ENCODE data around the gene SMNDC1.

SMNDC1 gene

GRCh38 chr10:110304780-110305421 lies at the start of gene SMNDC1:
TSS of gene SMNDC1 (minus strand) at chr10:110304920. CDS start at chr10:110303587, 1,333 bp downstream.
- H3K4me2 ChIP-seq = peak within 1 kb of the TSS; percentile 91
- peaks cover 42% of the 10 kb centered on the region for H3K4me1 ChIP-seq
- peaks cover 34% of the 10 kb centered on the region for H3K36me3 ChIP-seq
- no peaks in the 10 kb centered on the region for H3K27me3 ChIP-seq
- peak within 1 kb of the TSS; percentile 92 for H3K4me3 ChIP-seq
- H3K27ac ChIP-seq = peak within 1 kb of the TSS; percentile 96
- no peak for TF ChIP-seq Cebpa-rat (IDR thresholded peaks at IDR 0.05)
- H3K9ac ChIP-seq = peak within 1 kb of the TSS; percentile 98
- H3K9me3 ChIP-seq = no peaks in the 10 kb centered on the region
- peaks cover 46% of the 10 kb centered on the region for H4K20me1 ChIP-seq

DNA sequence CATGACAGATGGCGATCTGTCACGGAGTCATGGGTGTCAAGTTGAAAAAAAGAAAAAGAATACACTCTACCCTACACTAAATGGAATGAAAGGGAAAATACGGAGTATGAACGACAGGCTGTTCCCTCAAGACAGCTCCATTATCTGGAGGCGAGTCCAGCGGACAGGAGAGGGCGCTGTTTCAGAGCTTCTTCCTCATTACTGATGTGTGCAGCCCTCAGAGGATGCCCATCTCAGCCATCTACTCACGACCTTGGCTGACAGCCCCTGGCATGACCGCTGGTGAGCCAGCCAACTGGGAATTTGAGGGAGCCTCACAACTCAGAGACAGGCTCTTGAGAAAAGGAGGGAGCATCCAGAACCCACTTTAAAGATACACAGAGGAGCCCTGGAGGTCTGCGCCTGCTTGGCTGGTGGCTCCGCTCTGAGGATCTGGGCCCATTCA lies 49.6 kb upstream of the SMNDC1 start:
- no peak overlapping the region for H3K27ac ChIP-seq
- no peaks in the 10 kb centered on the region for H3K9me3 ChIP-seq
- no peaks in the 10 kb centered on the region for H3K27me3 ChIP-seq
- H3K9ac ChIP-seq = no peak overlapping the region
- H3K4me2 ChIP-seq = peak overlapping the region; percentile 35; the same call in 1 of the 2 replicates
- no peak for TF ChIP-seq Cebpa-rat (IDR thresholded peaks at IDR 0.05)
- no peak overlapping the region for H3K4me3 ChIP-seq
- no peaks in the 10 kb centered on the region for H3K36me3 ChIP-seq
- H3K4me1 ChIP-seq = peaks cover 42% of the 10 kb centered on the region
- H4K20me1 ChIP-seq = no peaks in the 10 kb centered on the region

- no peaks in the 10 kb centered on the region for H3K36me3 ChIP-seq
- H3K9me3 ChIP-seq = no peaks in the 10 kb centered on the region
- no peak overlapping the region for H3K4me2 ChIP-seq
- TF ChIP-seq Cebpa-rat (IDR thresholded peaks at IDR 0.05) = no peak
- no peak overlapping the region for H3K9ac ChIP-seq
- H3K4me3 ChIP-seq = no peak overlapping the region
- no peak overlapping the region for H3K27ac ChIP-seq
- H3K4me1 ChIP-seq = peaks cover 41% of the 10 kb centered on the region
- no peaks in the 10 kb centered on the region for H3K27me3 ChIP-seq
- no peaks in the 10 kb centered on the region for H4K20me1 ChIP-seq
These were observed 48.8 kb upstream of the SMNDC1 start for GRCh38 chr10:110353244-110354119.

- Histone ChIP-seq H3K9me3 (no peaks in the 10 kb centered on the region), H3K27me3 (no peaks in the 10 kb centered on the region), H3K27ac (no peak overlapping the region), H3K4me1 (peaks cover 35% of the 10 kb centered on the region), H3K4me3 (no peak overlapping the region), H4K20me1 (no peaks in the 10 kb centered on the region), H3K4me2 (no peak overlapping the region), H3K36me3 (no peaks in the 10 kb centered on the region), H3K9ac (no peak overlapping the region)
- no peak for TF ChIP-seq Cebpa-rat (IDR thresholded peaks at IDR 0.05)
These were observed 48.2 kb upstream of the SMNDC1 start for GRCh38 chr10:110352930-110353243.

GRCh38 chr10:110350812-110351211 lies 46.1 kb upstream of the SMNDC1 start:
- Histone ChIP-seq H3K27ac (no peak overlapping the region), H3K4me2 (no peak overlapping the region), H4K20me1 (no peaks in the 10 kb centered on the region), H3K4me3 (no peak overlapping the region), H3K4me1 (peaks cover 16% of the 10 kb centered on the region), H3K9ac (no peak overlapping the region), H3K9me3 (no peaks in the 10 kb centered on the region), H3K36me3 (no peaks in the 10 kb centered on the region), H3K27me3 (no peaks in the 10 kb centered on the region)
- TF ChIP-seq Cebpa-rat (IDR thresholded peaks at IDR 0.05) = no peak

- Histone ChIP-seq H3K4me2 (no peak overlapping the region), H3K27me3 (no peaks in the 10 kb centered on the region), H3K4me1 (peaks cover 17% of the 10 kb centered on the region), H3K9ac (no peak overlapping the region), H3K4me3 (no peak overlapping the region), H3K9me3 (no peaks in the 10 kb centered on the region), H3K27ac (no peak overlapping the region), H4K20me1 (no peaks in the 10 kb centered on the region), H3K36me3 (no peaks in the 10 kb centered on the region)
- no peak for TF ChIP-seq Cebpa-rat (IDR thresholded peaks at IDR 0.05)
These were observed 45.1 kb upstream of the SMNDC1 start for GRCh38 chr10:110349831-110350230.

DNA sequence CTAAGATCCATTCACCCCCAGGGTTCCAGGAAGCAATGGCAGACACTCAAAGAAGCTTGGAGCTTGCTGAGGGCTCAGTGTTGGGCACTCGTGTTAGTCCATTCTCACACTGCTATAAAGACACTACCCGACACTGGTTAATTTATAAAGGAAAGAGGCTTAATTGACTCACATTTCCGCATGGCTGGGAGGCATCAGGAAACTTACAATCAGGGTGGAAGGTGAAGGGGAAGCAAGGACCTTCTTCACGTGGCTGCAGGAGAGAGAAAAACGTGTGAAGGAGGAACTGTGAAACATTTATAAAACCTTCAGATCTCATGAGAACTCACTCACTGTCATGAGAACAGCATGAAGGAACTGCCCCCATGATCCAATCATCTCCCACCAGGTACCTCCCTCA lies 44.7 kb upstream of the SMNDC1 start:
- Histone ChIP-seq H3K27ac (no peak overlapping the region), H3K4me1 (peaks cover 17% of the 10 kb centered on the region), H3K4me2 (no peak overlapping the region), H3K9me3 (no peaks in the 10 kb centered on the region), H4K20me1 (no peaks in the 10 kb centered on the region), H3K27me3 (no peaks in the 10 kb centered on the region), H3K4me3 (no peak overlapping the region), H3K9ac (no peak overlapping the region), H3K36me3 (no peaks in the 10 kb centered on the region)
- TF ChIP-seq Cebpa-rat (IDR thresholded peaks at IDR 0.05) = no peak

GRCh38 chr10:110348336-110348735 lies 43.6 kb upstream of the SMNDC1 start:
- Histone ChIP-seq H4K20me1 (no peaks in the 10 kb centered on the region), H3K4me2 (no peak overlapping the region), H3K9me3 (no peaks in the 10 kb centered on the region), H3K9ac (no peak overlapping the region), H3K27me3 (no peaks in the 10 kb centered on the region), H3K4me3 (no peak overlapping the region), H3K27ac (no peak overlapping the region), H3K4me1 (peaks cover 26% of the 10 kb centered on the region), H3K36me3 (no peaks in the 10 kb centered on the region)
- no peak for TF ChIP-seq Cebpa-rat (IDR thresholded peaks at IDR 0.05)

DNA sequence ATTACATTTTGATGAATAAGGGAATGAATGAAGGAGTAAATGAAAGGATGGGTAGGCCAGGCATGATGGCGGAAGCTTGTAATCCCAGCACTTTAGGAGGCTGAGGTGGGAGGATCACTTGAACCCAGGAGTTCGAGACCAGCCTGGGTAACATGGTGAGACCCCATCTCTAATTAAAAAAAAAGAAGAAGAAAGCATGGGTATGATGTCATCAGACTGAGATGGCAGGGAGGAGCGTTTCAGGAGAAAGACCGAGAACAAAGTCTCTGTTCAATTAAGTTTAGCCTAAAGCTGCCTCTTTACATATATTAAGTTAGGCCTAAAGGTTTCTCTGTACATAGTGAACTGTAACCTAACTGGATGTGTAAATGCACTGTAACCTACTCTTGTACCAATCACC lies 42.2 kb upstream of the SMNDC1 start:
- Histone ChIP-seq H3K4me1 (peaks cover 41% of the 10 kb centered on the region), H3K27me3 (no peaks in the 10 kb centered on the region), H3K9me3 (no peaks in the 10 kb centered on the region), H3K27ac (no peak overlapping the region), H3K36me3 (no peaks in the 10 kb centered on the region), H3K9ac (no peak overlapping the region), H3K4me3 (no peak overlapping the region), H4K20me1 (no peaks in the 10 kb centered on the region), H3K4me2 (no peak overlapping the region)
- no peak for TF ChIP-seq Cebpa-rat (IDR thresholded peaks at IDR 0.05)

- H3K27ac ChIP-seq = no peak overlapping the region
- no peaks in the 10 kb centered on the region for H4K20me1 ChIP-seq
- H3K4me1 ChIP-seq = peaks cover 41% of the 10 kb centered on the region
- no peak overlapping the region for H3K9ac ChIP-seq
- peak overlapping the region; percentile 48 for H3K4me2 ChIP-seq
- H3K36me3 ChIP-seq = no peaks in the 10 kb centered on the region
- no peak overlapping the region for H3K4me3 ChIP-seq
- H3K27me3 ChIP-seq = no peaks in the 10 kb centered on the region
- no peak for TF ChIP-seq Cebpa-rat (IDR thresholded peaks at IDR 0.05)
- no peaks in the 10 kb centered on the region for H3K9me3 ChIP-seq
These were observed 40.6 kb upstream of the SMNDC1 start for GRCh38 chr10:110345286-110345685.

All from BLaER1 (cell line).